Ishikawa (cell line): ENCODE measurements around the gene OLFML1.

Source experiments
- CREB1 ChIP-seq: IDR thresholded peaks from 2 replicates; pipeline ENCODE4 v1.6.1; 2012; ENCODE audit warnings: low read depth
- EP300 ChIP-seq: IDR thresholded peaks from 2 replicates; pipeline ENCODE4 v1.6.1; 2012; ENCODE audit warnings: borderline replicate concordance
- FOXM1 ChIP-seq: IDR thresholded peaks from 2 replicates; pipeline ENCODE4 v1.6.1; 2012; ENCODE audit warnings: low read depth, borderline replicate concordance
- MAX ChIP-seq: IDR thresholded peaks from 2 replicates; pipeline ENCODE4 v1.6.1; 2012
- RAD21 ChIP-seq: IDR thresholded peaks from 2 replicates; pipeline ENCODE4 v1.6.1; 2012; ENCODE audit warnings: low read depth
- REST ChIP-seq: IDR thresholded peaks from 2 replicates; pipeline ENCODE4 v1.6.1; 2012; ENCODE audit warnings: low read depth, mild to moderate bottlenecking
- TCF12 ChIP-seq: IDR thresholded peaks from 2 replicates; pipeline ENCODE4 v1.6.1; 2012; ENCODE audit warnings: low read depth
- TEAD4 ChIP-seq: IDR thresholded peaks from 2 replicates; pipeline ENCODE4 v1.6.1; 2012
- USF1 ChIP-seq: IDR thresholded peaks from 2 replicates; pipeline ENCODE4 v1.6.1; 2012
- YY1 ChIP-seq: IDR thresholded peaks from 2 replicates; pipeline ENCODE4 v1.6.1; 2012; ENCODE audit warnings: low read depth
- ZBTB7A ChIP-seq: IDR thresholded peaks from 2 replicates; pipeline ENCODE4 v1.6.1; 2012; ENCODE audit warnings: low read depth

GRCh38 chr11:7549681-7550080 is 64.4 kb downstream of the OLFML1 start:
- TF ChIP-seq TCF12 (no peak), EP300 (no peak), FOXM1 (no peak), ZBTB7A (no peak), REST (no peak), MAX (no peak), TEAD4 (no peak), USF1 (no peak), YY1 (no peak), RAD21 (no peak), CREB1 (no peak)
